NCI-H1417 (cell line): ENCODE data around the gene KRTAP4-6.
"Not testable (repeated sequence)": the region's sequence is repeated elsewhere in the genome, so short reads cannot be mapped to it uniquely, and the experiment has no call there.

Experiments used
- DNase-seq, 3 experiments: peaks; one replicate each; lab custom pipeline; 2025; lab: John Stamatoyannopoulos, UW

The KRTAP4-6 gene

DNA sequence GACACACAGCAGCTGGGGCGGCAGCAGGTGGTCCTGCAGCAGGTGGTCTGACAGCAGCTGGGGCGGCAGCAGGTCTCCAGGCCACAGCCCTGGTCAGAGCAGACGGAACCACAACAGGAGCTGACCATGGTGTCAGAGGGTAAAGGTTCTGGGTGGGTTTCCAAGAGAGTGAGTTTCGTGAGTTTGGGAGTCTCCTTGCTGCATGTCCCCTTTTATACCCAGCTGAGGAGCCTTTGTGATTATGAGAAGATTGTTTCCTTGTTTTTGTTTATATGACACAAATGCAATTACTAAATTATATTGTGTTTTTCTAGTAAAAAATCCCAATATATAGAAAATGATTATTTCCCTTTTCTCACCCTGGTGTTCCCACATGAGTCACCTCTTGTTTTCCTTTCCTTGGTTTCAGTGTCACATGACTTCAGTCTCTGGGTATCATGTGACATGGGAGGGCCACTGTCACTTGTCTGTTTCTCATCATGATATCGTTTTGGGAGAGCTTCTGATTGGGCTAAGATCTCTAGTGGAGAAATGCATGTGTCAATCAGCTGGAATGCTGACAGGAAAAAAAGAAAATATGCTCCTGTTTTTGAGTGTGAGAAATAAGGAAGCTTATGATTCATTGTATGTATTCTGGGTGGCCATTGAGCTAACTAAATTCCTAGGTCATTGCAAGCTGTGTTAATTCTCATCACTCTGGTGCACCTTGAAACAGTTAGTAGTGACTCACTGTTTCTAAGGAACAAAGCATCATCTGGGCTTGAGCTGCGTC lies at the start of gene KRTAP4-6:
Gene KRTAP4-6, minus strand, starts transcription at position 185 of the 772 bp plus-strand sequence. Its CDS starts 57 bp downstream, at position 128.
- no peak for DNase-seq

- not testable (repeated sequence) for DNase-seq
Observed at GRCh38 chr17:41189837-41190318, 49.5 kb upstream of the KRTAP4-6 start, which contains the start of gene KRTAP9-1. KRTAP9-1 (plus strand) TSS chr17:41189887; CDS start chr17:41189887, 0 bp downstream.

GRCh38 chr17:41186872-41187271 lies 46.5 kb upstream of the KRTAP4-6 start:
- DNase-seq: no peak

- no peak for DNase-seq
Observed at GRCh38 chr17:41185001-41185400, 44.7 kb upstream of the KRTAP4-6 start.

DNA sequence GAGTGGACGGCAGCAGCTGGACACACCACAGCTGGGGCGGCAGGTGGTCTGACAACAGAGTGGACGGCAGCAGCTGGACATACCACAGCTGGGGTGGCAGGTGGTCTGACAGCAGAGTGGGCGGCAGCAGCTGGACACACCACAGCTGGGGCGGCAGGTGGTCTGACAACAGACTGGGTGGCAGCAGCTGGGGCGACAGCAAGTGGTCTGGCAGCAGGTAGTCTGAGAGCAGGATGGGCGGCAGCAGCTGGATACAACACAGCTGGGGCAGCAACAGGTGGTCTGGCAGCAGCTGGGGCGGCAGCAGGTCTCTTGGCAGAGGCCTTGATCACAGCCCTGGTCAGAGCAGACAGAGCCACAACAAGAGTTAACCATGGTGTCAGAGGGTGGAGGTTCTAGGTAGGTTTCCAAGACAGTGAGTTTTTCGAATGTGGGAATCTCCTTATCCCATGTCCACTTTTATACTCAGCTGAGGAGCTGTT lies 44.2 kb upstream of the KRTAP4-6 start, which contains the start of gene KRTAP4-1:
Gene KRTAP4-1, minus strand, starts transcription at position 432 of the 482 bp plus-strand sequence. Its CDS starts 57 bp downstream, at position 375.
- DNase-seq: no peak

DNA sequence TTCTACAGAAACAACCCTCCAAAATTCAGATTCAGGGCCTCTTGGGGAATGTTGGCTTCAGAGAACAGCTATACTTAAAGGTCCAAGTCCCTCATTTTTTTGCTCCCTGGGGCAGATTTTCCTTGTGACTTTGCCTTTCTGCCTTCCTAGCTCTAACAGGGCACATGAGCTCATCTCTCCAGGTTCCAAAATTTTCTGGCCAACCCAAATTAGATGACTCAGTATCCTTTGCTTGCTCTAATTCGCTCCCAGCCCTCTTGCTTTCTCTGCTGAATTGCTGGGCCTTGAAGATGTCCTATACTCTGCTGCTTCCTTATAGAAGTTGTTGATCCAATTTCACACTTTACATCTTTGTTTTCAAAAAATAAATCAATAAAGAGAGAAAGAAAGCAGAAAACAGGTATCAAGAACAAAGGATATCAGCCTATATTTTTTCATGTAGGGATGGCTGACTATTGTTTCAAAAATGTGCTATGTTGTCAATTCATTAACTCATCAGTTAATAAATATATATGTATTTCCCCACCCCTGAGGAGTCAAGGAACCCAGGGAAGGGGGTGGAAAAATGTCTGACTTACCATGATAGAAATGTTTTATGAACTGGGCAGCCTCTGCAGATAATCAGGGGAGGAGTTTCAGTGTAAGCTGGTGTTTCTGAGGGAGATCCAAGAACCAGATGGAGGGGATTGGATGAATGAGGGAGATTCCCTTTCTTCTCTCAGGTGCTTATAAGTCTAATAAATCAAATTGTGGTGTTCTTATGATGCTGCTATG lies 38.7 kb upstream of the KRTAP4-6 start:
- no peak for DNase-seq

DNA sequence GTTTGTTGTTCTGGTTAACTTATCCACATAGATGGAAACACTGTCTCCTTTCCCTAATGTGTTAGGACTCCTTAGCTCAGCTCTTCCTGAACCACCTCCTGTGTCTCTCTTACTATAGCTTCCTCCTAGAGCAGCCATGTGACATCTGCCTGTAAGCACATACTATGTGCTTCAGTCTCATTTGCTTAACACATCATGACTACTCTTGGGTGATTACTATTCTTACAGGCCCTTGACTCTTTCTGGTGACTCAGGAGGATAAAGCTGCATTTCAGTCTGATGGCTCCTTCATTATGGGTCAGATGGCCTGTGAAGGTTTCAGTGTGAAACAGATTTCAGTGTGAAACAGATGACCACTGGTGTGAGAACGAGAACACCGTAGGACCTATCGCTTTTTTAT lies 38.0 kb upstream of the KRTAP4-6 start:
- no peak for DNase-seq

DNA sequence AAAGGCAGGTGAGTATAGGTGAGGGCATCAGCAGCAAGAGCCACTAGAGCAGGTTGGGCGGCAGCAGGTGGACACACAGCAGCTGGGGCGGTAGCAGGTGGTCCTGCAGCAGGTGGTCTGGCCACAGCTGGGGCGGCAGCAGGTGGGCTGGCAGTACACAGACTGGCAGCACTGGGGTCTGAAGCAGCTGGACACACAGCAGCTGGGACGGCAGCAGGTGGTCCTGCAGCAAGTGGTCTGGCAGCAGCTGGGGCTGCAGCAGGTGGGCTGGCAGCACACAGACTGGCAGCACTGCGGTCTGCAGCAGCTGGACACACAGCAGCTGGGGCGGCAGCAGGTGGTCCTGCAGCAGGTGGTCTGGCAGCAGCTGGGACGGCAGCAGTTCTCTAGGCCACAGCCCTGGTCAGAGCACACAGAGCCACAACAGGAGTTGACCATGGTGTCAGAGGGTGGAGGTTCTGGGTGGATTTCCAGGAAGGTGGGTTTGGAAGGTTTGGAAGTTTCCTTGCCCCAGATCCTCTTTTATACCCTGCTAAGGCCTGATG lies 37.5 kb upstream of the KRTAP4-6 start, which contains the start of gene KRTAP4-2:
Gene KRTAP4-2, minus strand, starts transcription at position 495 of the 545 bp plus-strand sequence. Its CDS starts 57 bp downstream, at position 438.
- DNase-seq: no peak

GRCh38 chr17:41176744-41177387 lies 36.5 kb upstream of the KRTAP4-6 start:
- DNase-seq: no peak

GRCh38 chr17:41171886-41172285 lies 31.5 kb upstream of the KRTAP4-6 start:
- no peak for DNase-seq

DNA sequence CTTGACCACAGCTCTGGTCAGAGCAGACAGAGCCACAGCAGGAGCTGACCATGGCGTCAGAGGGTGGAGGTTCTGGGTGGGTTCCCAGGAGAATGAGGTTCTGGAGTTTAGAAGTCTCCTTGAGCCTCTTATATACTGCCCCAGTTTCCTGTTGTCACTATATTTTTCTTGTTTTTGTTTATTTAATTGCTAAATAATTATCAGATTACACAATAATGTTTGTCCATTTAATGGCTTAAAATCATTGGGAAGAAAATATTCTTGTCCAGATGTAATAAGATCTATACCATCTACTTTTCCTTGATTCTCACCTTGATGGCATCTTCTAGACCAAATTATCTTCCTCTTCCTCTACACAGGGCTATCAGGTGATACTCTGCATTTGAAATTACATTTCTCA lies 27.8 kb upstream of the KRTAP4-6 start, which contains the start of gene KRTAP4-3:
Gene KRTAP4-3, minus strand, starts transcription at position 101 of the 400 bp plus-strand sequence. Its CDS starts 49 bp downstream, at position 52.
- DNase-seq: no peak

DNA sequence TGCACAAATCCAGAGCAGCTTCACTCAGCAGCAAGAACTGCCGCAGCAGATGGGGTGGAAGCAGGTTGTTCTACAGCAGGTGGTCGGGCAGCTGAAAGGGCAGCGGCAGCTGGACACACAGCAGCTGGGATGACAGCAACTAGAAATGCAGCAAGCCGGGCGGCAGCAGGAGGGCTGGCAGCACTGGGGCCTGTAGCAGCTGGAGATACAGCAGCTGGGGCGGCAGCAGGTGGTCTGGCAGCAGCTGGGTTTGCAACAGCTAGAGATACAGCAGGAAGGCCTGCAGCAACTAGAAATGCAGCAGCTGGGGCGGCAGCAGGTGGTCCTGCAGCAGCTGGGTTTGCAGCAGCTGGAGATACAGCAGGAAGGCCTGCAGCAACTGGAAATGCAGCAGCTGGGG lies 27.2 kb upstream of the KRTAP4-6 start:
- no peak for DNase-seq

DNA sequence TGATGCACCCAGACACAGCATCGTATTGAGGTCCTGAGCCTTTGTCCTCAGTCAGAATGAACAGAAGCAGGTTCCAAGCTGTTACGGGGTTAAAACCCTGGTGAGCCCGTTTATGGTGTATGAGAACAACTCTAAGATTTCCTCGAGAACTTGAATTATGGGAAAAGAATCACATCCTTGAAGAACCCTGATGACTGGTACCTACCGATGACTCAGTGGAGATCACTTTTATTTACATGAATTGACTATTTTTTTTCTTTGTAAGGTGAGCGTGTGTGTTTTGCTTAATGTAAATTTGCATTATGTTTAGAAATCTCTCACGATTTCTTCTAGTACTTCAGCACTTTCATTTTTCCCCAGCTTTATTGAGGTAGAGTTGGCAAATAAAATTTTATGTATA lies 23.5 kb upstream of the KRTAP4-6 start:
- no peak for DNase-seq

- DNase-seq: no peak
Observed at GRCh38 chr17:41160648-41161047, 20.3 kb upstream of the KRTAP4-6 start, which contains the start of gene KRTAP4-4. KRTAP4-4 (minus strand) TSS chr17:41160748; CDS start chr17:41160691, 57 bp downstream.

DNA sequence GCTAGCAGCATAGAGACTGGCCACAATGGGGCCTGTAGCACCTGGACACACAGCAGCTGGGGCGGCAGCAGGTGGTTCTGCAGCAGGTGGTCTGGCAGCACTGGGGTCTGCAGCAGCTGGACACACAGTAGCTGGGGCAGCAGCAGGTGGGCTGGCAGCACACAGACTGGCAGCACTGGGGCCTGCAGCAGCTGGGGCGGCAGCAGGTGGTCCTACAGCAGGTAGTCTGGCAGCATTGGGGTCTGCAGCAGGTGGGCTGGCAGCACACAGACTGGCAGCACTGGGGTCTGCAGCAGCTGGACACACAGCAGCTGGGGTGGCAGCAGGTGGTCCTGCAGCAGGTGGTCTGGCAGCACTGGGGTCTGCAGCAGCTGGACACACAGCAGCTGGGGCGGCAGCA lies 19.8 kb upstream of the KRTAP4-6 start:
- DNase-seq: not testable (repeated sequence)

- DNase-seq: no peak
Observed at GRCh38 chr17:41153856-41154255, 13.5 kb upstream of the KRTAP4-6 start.

DNA sequence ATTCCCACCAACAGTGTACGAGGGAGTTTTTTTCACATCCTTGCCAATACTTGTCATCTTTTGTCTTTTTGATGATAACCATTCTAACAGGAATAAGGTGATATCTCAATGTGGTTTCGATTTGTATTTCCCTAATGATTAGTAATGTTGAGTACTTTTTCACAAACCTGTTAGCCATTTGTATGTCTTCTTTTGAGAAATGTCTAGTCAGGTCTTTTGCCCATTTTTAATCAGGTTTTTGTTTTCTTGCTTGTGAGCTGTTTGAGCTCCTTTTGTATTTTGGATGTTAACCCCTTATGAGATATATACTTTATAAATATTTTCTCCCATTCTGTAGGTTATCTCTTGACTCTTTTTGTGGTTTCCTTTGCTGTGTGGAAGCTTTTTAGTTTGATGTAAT lies 11.2 kb upstream of the KRTAP4-6 start:
- no peak for DNase-seq

DNA sequence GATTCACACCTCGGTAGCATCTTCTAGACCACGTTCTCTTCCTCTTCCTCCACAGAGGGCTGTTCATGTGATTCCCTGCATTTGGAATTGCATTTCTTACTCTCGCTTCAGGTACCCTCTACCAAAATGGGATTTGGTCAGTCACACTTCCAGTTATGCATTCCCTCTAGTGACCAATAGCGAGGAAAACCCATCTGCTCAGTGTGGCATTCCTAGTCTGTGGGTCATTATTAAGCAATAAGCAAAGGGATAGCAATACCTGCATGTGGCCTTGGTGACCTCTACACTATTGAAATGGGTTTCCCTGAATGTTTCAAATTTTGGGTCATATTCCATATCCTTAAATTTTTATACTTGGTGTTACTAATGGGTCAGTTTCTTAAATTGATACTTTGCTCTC lies 9.7 kb upstream of the KRTAP4-6 start:
- no peak for DNase-seq

DNA sequence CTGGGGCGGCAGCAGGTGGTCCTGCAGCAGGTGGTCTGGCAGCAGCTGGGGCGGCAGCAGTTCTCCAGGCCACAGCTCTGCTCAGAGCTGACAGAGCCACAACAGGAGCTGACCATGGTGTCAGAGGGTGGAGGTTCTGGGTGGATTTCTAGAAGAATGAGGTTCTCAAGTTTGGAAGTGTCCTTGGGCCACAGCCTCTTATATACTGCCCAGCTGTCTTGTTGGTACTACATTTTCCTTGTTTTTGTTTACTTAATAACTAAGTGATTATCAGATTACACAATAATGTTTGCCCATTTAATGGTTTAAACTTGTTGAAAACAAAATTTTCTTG lies 9.3 kb upstream of the KRTAP4-6 start, which contains the start of gene KRTAP4-5:
Gene KRTAP4-5, minus strand, starts transcription at position 174 of the 334 bp plus-strand sequence. Its CDS starts 58 bp downstream, at position 116.
- DNase-seq: no peak

DNA sequence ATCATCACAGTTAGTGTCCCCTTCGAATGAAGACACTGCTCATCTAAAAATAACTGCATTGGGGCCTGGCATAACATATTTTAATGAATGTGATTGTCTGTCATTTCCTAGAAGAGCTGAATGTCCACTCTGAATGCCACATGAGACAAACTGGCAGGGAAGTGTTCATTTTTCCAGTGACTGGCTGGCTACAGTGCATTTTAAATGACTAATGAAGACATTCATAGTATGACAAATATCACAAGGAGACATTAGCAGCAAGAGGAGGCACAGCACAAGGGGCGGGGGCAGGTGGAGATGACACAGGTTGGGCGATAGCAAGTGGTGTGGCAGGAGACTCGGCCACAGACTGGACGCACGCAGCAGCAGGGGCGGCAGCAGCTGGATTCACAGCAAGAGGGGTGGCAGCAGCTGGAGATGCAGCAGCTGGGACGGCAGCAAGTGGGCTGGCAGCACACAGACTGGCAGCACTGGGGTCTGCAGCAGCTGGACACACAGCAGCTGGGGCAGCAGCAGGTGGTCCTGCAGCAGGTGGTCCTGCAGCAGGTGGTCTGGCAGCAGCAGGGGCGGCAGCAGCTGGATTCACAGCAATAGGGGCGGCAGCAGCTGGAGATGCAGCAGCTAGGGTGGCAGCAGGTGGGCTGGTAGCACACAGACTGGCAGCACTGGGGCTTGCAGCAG lies 8.8 kb upstream of the KRTAP4-6 start:
- DNase-seq: not testable (repeated sequence)
